Calu3 (cell line): ENCODE results near the gene IPPK. TPM values are rescaled to one million over a fixed set of nuclear protein-coding genes. Genes with fewer than 3 reads are reported as not detected.

Source experiments
- BruUV-seq: library from RNA; stranded (reverse); fragments of 400-500 nt; replicated peaks from 2 replicates; lab custom pipeline; 2021; lab: Mats Ljungman, UMichigan
- CTCF ChIA-PET: fragments of 300-600 bp; sonication (Branson Sonifier 250); formaldehyde crosslinking; loops from one replicate; lab custom pipeline; 2022; ENCODE audit warnings: antibody characterized with exemption; lab: Charles Lee
- DNase-seq: peaks from one replicate; pipeline ENCODE4 v3.0.0; 2022
- H3K27ac Mint-ChIP-seq: one replicate; pipeline ENCODE4 v1.8.0; 2022; ENCODE audit warnings: mixed read lengths; ENCODE audit not compliant: unreplicated experiment
- H3K27me3 Mint-ChIP-seq: one replicate; pipeline ENCODE4 v1.8.0; 2022; ENCODE audit warnings: mixed read lengths; ENCODE audit not compliant: unreplicated experiment
- H3K36me3 Mint-ChIP-seq: one replicate; pipeline ENCODE4 v1.8.0; 2022; ENCODE audit warnings: mild to moderate bottlenecking, moderate library complexity, mixed read lengths; ENCODE audit not compliant: insufficient read depth, unreplicated experiment
- H3K4me1 Mint-ChIP-seq: one replicate; pipeline ENCODE4 v1.8.0; 2022; ENCODE audit warnings: mild to moderate bottlenecking, low read depth, mixed read lengths; ENCODE audit not compliant: unreplicated experiment
- H3K4me3 Mint-ChIP-seq: one replicate; pipeline ENCODE4 v1.8.0; 2022; ENCODE audit warnings: mild to moderate bottlenecking, low read depth, moderate library complexity, mixed read lengths; ENCODE audit not compliant: unreplicated experiment
- H3K9me3 Mint-ChIP-seq: one replicate; pipeline ENCODE4 v1.8.0; 2022; ENCODE audit warnings: low read depth, mixed read lengths; ENCODE audit not compliant: unreplicated experiment
- CTCF ChIP-seq: fragments of 200-600 bp; IDR thresholded peaks from one replicate; pipeline ENCODE4 v1.8.0; 2022; ENCODE audit warnings: antibody characterized with exemption; ENCODE audit not compliant: unreplicated experiment
- intact Hi-C: fragments of 100-400 bp; cut with micrococcal nuclease; formaldehyde crosslinking; loops from one replicate; pipeline ENCODE4 v1.10.0; 2022; ENCODE audit not compliant: unreplicated experiment
- total RNA-seq: library from RNA; stranded (reverse); gene quantifications from 2 replicates; pipeline ENCODE4 v1.2.3, GENCODE V29; 2022

Gene IPPK
- total RNA-seq, 1 experiment from 2014 or later = 8.9 TPM

DNA sequence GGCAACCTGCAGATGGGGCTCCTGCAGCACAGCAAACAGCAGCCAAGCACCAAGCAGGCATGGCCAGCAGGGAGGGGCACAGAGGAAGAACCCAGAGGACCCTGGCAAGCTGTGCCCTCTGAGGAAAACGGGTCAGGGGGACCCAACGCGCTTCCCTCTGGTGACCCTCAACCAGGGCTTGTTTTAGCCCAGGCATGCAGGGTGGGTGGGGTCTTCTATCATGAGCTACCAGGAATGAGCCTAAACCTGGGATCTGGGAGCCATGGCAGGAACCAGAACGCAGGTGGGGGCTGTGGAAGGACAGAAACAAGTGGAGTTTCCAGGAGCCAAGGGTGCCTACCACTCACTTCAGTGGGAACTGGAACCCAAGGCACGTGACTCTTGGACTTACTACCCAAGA lies 20.9 kb downstream of the IPPK start:
- no peak for DNase-seq
- no TSS peak for BruUV-seq
- H3K4me1 Mint-ChIP-seq = no peaks in the 10 kb centered on the region
- TF ChIP-seq CTCF = no peak
- H3K9me3 Mint-ChIP-seq = no peaks in the 10 kb centered on the region
- peaks cover 15% of the 10 kb centered on the region for H3K36me3 Mint-ChIP-seq
- CTCF ChIA-PET = no interaction called here
- H3K27ac Mint-ChIP-seq = no peak overlapping the region
- no peaks in the 10 kb centered on the region for H3K27me3 Mint-ChIP-seq
- H3K4me3 Mint-ChIP-seq = no peak overlapping the region
- intact Hi-C loops = no loop called here

GRCh38 chr9:92648474-92648971 lies 21.4 kb downstream of the IPPK start:
- no peak for TF ChIP-seq CTCF
- no peak for DNase-seq
- no peaks in the 10 kb centered on the region for H3K4me1 Mint-ChIP-seq
- H3K36me3 Mint-ChIP-seq = peaks cover 13% of the 10 kb centered on the region
- no peak overlapping the region for H3K4me3 Mint-ChIP-seq
- intact Hi-C loops = no loop called here
- BruUV-seq = no TSS peak
- CTCF ChIA-PET = no interaction called here
- no peaks in the 10 kb centered on the region for H3K27me3 Mint-ChIP-seq
- no peaks in the 10 kb centered on the region for H3K9me3 Mint-ChIP-seq
- H3K27ac Mint-ChIP-seq = no peak overlapping the region

GRCh38 chr9:92647671-92648473 lies 22.1 kb downstream of the IPPK start:
- BruUV-seq = no TSS peak
- Mint-ChIP-seq H3K27ac (no peak overlapping the region), H3K9me3 (no peaks in the 10 kb centered on the region), H3K27me3 (no peaks in the 10 kb centered on the region), H3K4me3 (no peak overlapping the region), H3K36me3 (peaks cover 11% of the 10 kb centered on the region), H3K4me1 (no peaks in the 10 kb centered on the region)
- no peak for DNase-seq
- CTCF ChIA-PET = no interaction called here
- no peak for TF ChIP-seq CTCF
- intact Hi-C loops = no loop called here

DNA sequence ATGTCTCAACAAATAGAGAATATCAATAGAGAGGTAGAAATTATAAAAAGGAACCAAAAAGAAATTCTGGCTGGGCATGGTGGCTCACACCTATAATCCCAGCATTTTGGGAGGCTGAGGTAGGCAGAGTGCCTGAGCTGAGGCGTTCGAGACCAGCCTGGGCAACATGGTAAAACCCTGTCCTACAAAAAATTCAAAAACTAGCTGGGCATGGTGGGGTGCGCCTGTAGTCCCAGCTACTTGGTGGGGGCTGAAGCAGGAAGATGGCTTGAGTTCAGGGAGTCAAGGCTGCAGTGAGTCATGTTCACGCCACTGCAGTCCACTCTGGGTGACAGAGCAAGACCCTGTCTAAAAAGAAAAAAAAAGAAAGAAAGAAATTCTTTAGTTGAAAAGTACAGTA lies 24.9 kb downstream of the IPPK start:
- no peak overlapping the region for H3K4me3 Mint-ChIP-seq
- peaks cover 15% of the 10 kb centered on the region for H3K36me3 Mint-ChIP-seq
- no peak for TF ChIP-seq CTCF
- no peaks in the 10 kb centered on the region for H3K4me1 Mint-ChIP-seq
- no peaks in the 10 kb centered on the region for H3K9me3 Mint-ChIP-seq
- CTCF ChIA-PET = no interaction called here
- no peaks in the 10 kb centered on the region for H3K27me3 Mint-ChIP-seq
- no TSS peak for BruUV-seq
- no peak for DNase-seq
- no peak overlapping the region for H3K27ac Mint-ChIP-seq
- intact Hi-C loops = no loop called here
